Endothelial cell of umbilical vein (primary cell): ENCODE measurements around the gene TMTC1. TPM values are rescaled to one million over a fixed set of nuclear protein-coding genes. Genes with fewer than 3 reads are reported as not detected.

Experiments used
- BruUV-seq: library from RNA; stranded (reverse); fragments of 400-500 nt; replicated peaks from 2 replicates; lab custom pipeline; 2021; lab: Mats Ljungman, UMichigan
- CTCF ChIA-PET: fragments of 300-600, 350-600 bp; sonication (Branson Sonifier 250); formaldehyde crosslinking; loops from one replicate; lab custom pipeline; 2021; ENCODE audit warnings: antibody characterized with exemption, inconsistent platforms; lab: Charles Lee
- POLR2A ChIA-PET: fragments of 300-600, 350-600 bp; sonication (Branson Sonifier 250); formaldehyde crosslinking; loops from one replicate; lab custom pipeline; 2021; ENCODE audit warnings: antibody characterized with exemption, inconsistent platforms; lab: Charles Lee
- DNase-seq: peaks from one replicate; pipeline ENCODE4 v3.0.0-alpha.2; 2011; ENCODE audit warnings: low read depth, low spot score
- FAIRE-seq: peaks from 2 replicates; lab custom pipeline; 2011; peaks lifted over from hg19 to GRCh38; lab: Jason Lieb, UNC
- H2AFZ ChIP-seq: 2 replicates; pipeline ENCODE4 v1.6.0; 2012; ENCODE audit warnings: low read depth, low read length, control low read depth, inconsistent platforms
- H3K27ac ChIP-seq: 2 replicates; pipeline ENCODE4 v1.5.1; 2011; ENCODE audit warnings: low read depth, mild to moderate bottlenecking, control low read depth, low read length, moderate library complexity; ENCODE audit not compliant: insufficient read depth
- H3K27me3 ChIP-seq, 2 experiments: 2 replicates each; pipeline versions ENCODE4 v1.6.0 to v1.6.1; 2011; ENCODE audit warnings: low read length in 2 of 2, mixed read lengths in 1 of 2; ENCODE audit not compliant: control insufficient read depth in 2 of 2, insufficient read depth in 2 of 2
- H3K36me3 ChIP-seq, 2 experiments: 2 replicates in 1 of 2; 3 replicates in 1 of 2; pipeline ENCODE4 v1.5.1; 2011; ENCODE audit warnings: low read length in 2 of 2, mild to moderate bottlenecking in 1 of 2, moderate library complexity in 1 of 2; ENCODE audit not compliant: control insufficient read depth in 2 of 2, insufficient read depth in 2 of 2; ENCODE audit errors: extremely low read depth in 1 of 2
- H3K4me1 ChIP-seq: 3 replicates; pipeline ENCODE4 v1.5.1; 2011; ENCODE audit warnings: mild to moderate bottlenecking, low read length; ENCODE audit not compliant: control insufficient read depth, insufficient read depth; ENCODE audit errors: extremely low read depth
- H3K4me2 ChIP-seq: 2 replicates; pipeline ENCODE4 v1.6.1; 2011; ENCODE audit warnings: low read length, control low read depth, mixed read lengths; ENCODE audit not compliant: insufficient read depth
- H3K4me3 ChIP-seq, 3 experiments: fragments of 200-600 bp in 1 of 3; sonication (generic), shearing (Covaris generic) in 1 of 3; replicated peaks in 1 of 3; 2 replicates each; pipeline ENCODE4 v1.5.1; 2011 to 2016; ENCODE audit warnings: control low read depth in 3 of 3, low read length in 3 of 3, mild to moderate bottlenecking in 2 of 3, inconsistent platforms in 1 of 3, low read depth in 1 of 3, moderate library complexity in 1 of 3; ENCODE audit not compliant: insufficient read depth in 1 of 3
- H3K79me2 ChIP-seq: 2 replicates; pipeline ENCODE4 v1.6.0; 2012; ENCODE audit warnings: low read length, inconsistent platforms; ENCODE audit not compliant: control insufficient read depth, insufficient read depth
- H3K9ac ChIP-seq: replicated peaks from 2 replicates; pipeline ENCODE3; 2011; ENCODE audit warnings: low read length, control low read depth; ENCODE audit not compliant: insufficient read depth; ENCODE audit errors: extremely low read depth
- H3K9me1 ChIP-seq: replicated peaks from 3 replicates; pipeline ENCODE4 v1.6.0; 2011; ENCODE audit warnings: mild to moderate bottlenecking, low read length; ENCODE audit not compliant: control insufficient read depth, insufficient read depth; ENCODE audit errors: extremely low read depth
- H3K9me3 ChIP-seq: replicated peaks from 2 replicates; pipeline ENCODE4 v1.5.1; 2012; ENCODE audit warnings: low read length, inconsistent platforms; ENCODE audit not compliant: control insufficient read depth, insufficient read depth
- H4K20me1 ChIP-seq: replicated peaks from 2 replicates; pipeline ENCODE3; 2011; ENCODE audit warnings: mild to moderate bottlenecking, low read length; ENCODE audit not compliant: control insufficient read depth, insufficient read depth; ENCODE audit errors: extremely low read depth
- EZH2 ChIP-seq: IDR thresholded peaks from 2 replicates; pipeline ENCODE4 v1.6.1; 2012; ENCODE audit warnings: borderline replicate concordance, low read depth, mild to moderate bottlenecking, moderate library complexity, low read length, inconsistent platforms; ENCODE audit not compliant: severe bottlenecking
- FOS ChIP-seq: IDR thresholded peaks from 2 replicates; pipeline ENCODE4 v1.6.1; 2011; ENCODE audit warnings: mild to moderate bottlenecking, low read length, moderate library complexity, borderline replicate concordance; ENCODE audit not compliant: insufficient read depth
- GATA2 ChIP-seq: IDR thresholded peaks from 2 replicates; pipeline ENCODE4 v1.7.0; 2011; ENCODE audit warnings: low read depth, mild to moderate bottlenecking, moderate library complexity, mixed read lengths, low read length; ENCODE audit not compliant: insufficient read length, insufficient read depth
- JUN ChIP-seq: IDR thresholded peaks from 2 replicates; pipeline ENCODE4 v1.6.1; 2011; ENCODE audit warnings: borderline replicate concordance, low read depth; ENCODE audit not compliant: insufficient read length, insufficient read depth
- MYC ChIP-seq: IDR thresholded peaks from one replicate; pipeline ENCODE4 v1.6.1; 2011; ENCODE audit warnings: mild to moderate bottlenecking, low read depth, low read length
- POLR2A ChIP-seq: IDR thresholded peaks from 2 replicates; pipeline ENCODE4 v1.6.1; 2012; ENCODE audit warnings: low read depth, mild to moderate bottlenecking, control low read depth, low read length
- POLR2AphosphoS5 ChIP-seq: IDR thresholded peaks from 2 replicates; pipeline ENCODE4 v1.6.1; 2012; ENCODE audit warnings: low read depth, mild to moderate bottlenecking, control low read depth, low read length, moderate library complexity; ENCODE audit not compliant: insufficient read depth
- dilution Hi-C: fragments of 300-500 bp; cut with MboI; formaldehyde crosslinking; loops from one replicate; pipeline ENCODE4 v1.15.0; 2019; ENCODE audit warnings: low sequenced_read_pairs; ENCODE audit not compliant: extremely low pct_ligation_motif_present
- intact Hi-C: fragments of 100-400 bp; cut with micrococcal nuclease; formaldehyde crosslinking; loops from one replicate; pipeline ENCODE4 v1.10.0; 2022
- polyA plus RNA-seq, 4 experiments: library from polyadenylated mRNA; depleted of rRNA in 3 of 4; stranded (reverse) in 3 of 4; unstranded in 1 of 4; fragments of >200 nt; gene quantifications; 2 replicates each; pipeline versions ENCODE4 v1.2.1 to v1.2.3, GENCODE V29; 2011 to 2012; ENCODE audit warnings: missing spikeins in 1 of 4
- total RNA-seq: library from RNA; stranded (reverse); gene quantifications from 2 replicates; pipeline ENCODE4 v1.2.3, GENCODE V29; 2021
- TF ChIP-seq, protein P1 (sequence below): IDR thresholded peaks from 2 replicates; pipeline ENCODE4 v1.6.1; 2011; ENCODE audit not compliant: insufficient read depth, insufficient read length
- TF ChIP-seq, protein P2 (sequence below), 2 donors: IDR thresholded peaks; 1 replicate in 1 of 2; 2 replicates in 1 of 2; pipeline ENCODE4 v1.5.1; 2011; ENCODE audit warnings: low read length in 2 of 2, mild to moderate bottlenecking in 2 of 2, moderate library complexity in 2 of 2, control low read depth in 1 of 2, inconsistent platforms in 1 of 2, low read depth in 1 of 2; ENCODE audit not compliant: insufficient read depth in 1 of 2; ENCODE audit errors: extremely low read depth in 1 of 2

TMTC1 gene
- total and polyA plus RNA-seq, 2 donors (not counting 3 experiments of a cell fraction or from before 2014, with no cell fraction given), result 5.4 to 5.9 TPM

DNA sequence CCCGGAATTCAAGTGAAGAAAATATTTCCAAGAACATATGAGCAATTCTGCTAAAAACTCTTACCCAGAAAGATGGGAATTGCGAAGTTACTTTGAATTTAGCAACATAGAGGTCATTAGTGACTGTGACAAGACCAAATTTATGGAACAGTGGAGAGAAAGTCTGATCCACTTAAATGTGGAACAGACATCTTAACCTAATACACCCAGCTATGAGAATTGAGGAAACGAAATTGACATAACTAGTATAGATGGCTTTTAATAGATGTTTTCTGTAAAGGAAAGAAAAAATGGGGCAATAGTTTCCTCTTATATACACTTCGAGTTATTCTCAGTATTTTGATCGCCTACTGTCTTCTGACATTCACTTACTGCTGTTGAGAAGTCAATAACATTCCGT lies 290.9 kb downstream of the TMTC1 start:
- no peak overlapping the region for H3K27ac ChIP-seq
- no peak overlapping the region for H3K9ac ChIP-seq
- no peaks in the 10 kb centered on the region for H3K4me1 ChIP-seq
- BruUV-seq, result no TSS peak
- H2AFZ ChIP-seq, result no peak overlapping the region
- no peaks in the 10 kb centered on the region for H3K9me3 ChIP-seq
- H3K4me3 ChIP-seq, result no peak overlapping the region
- POLR2A ChIA-PET, result no interaction called here
- TF ChIP-seq EZH2, result no peak
- TF ChIP-seq POLR2A, result no peak
- TF ChIP-seq, protein P1, sequence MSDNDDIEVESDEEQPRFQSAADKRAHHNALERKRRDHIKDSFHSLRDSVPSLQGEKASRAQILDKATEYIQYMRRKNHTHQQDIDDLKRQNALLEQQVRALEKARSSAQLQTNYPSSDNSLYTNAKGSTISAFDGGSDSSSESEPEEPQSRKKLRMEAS, result no peak
- TF ChIP-seq JUN, result no peak
- TF ChIP-seq MYC, result no peak
- TF ChIP-seq POLR2AphosphoS5, result no peak
- TF ChIP-seq, protein P2, sequence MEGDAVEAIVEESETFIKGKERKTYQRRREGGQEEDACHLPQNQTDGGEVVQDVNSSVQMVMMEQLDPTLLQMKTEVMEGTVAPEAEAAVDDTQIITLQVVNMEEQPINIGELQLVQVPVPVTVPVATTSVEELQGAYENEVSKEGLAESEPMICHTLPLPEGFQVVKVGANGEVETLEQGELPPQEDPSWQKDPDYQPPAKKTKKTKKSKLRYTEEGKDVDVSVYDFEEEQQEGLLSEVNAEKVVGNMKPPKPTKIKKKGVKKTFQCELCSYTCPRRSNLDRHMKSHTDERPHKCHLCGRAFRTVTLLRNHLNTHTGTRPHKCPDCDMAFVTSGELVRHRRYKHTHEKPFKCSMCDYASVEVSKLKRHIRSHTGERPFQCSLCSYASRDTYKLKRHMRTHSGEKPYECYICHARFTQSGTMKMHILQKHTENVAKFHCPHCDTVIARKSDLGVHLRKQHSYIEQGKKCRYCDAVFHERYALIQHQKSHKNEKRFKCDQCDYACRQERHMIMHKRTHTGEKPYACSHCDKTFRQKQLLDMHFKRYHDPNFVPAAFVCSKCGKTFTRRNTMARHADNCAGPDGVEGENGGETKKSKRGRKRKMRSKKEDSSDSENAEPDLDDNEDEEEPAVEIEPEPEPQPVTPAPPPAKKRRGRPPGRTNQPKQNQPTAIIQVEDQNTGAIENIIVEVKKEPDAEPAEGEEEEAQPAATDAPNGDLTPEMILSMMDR (IDR thresholded peaks at IDR 0.05; ENCODE audit: extremely low read depth in 1 of 2, insufficient read depth in 1 of 2, low read depth in 1 of 2, low read length in 2 of 2), result no peak
- TF ChIP-seq FOS, result no peak
- no peak for TF ChIP-seq GATA2
- CTCF ChIA-PET, result no interaction called here
- intact Hi-C loops, result no loop called here
- H3K4me2 ChIP-seq, result no peak overlapping the region
- no peaks in the 10 kb centered on the region for H3K9me1 ChIP-seq
- FAIRE-seq (no peak), DNase-seq (no peak)
- H3K36me3 ChIP-seq, result no peaks in the 10 kb centered on the region
- dilution Hi-C loops, result no loop called here
- no peaks in the 10 kb centered on the region for H3K27me3 ChIP-seq
- H3K79me2 ChIP-seq, result no peaks in the 10 kb centered on the region
- H4K20me1 ChIP-seq, result no peaks in the 10 kb centered on the region
